ENCODE data around the gene RIBC2.

DNA sequence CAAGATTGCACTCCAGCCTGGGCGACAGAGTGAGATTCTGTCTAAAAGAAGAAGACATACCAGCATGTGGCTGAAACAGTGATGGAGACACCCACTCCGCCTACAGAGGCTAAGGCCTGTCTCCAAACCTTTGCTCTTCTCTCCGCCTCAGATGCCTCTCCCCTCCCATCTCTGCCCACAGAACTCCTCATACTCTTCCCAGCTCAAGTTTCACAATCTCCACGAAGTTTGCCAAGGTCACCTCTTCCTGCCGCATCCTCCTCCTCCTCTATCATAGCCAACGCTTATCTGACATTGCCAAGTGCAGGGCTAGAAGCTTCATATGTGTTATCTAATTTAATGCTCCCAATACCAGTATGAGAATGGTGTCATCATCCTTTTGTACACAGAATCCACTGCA lies 63.3 kb downstream of the RIBC2 start:
- TF ChIP-seq, protein P1, sequence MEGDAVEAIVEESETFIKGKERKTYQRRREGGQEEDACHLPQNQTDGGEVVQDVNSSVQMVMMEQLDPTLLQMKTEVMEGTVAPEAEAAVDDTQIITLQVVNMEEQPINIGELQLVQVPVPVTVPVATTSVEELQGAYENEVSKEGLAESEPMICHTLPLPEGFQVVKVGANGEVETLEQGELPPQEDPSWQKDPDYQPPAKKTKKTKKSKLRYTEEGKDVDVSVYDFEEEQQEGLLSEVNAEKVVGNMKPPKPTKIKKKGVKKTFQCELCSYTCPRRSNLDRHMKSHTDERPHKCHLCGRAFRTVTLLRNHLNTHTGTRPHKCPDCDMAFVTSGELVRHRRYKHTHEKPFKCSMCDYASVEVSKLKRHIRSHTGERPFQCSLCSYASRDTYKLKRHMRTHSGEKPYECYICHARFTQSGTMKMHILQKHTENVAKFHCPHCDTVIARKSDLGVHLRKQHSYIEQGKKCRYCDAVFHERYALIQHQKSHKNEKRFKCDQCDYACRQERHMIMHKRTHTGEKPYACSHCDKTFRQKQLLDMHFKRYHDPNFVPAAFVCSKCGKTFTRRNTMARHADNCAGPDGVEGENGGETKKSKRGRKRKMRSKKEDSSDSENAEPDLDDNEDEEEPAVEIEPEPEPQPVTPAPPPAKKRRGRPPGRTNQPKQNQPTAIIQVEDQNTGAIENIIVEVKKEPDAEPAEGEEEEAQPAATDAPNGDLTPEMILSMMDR (IDR thresholded peaks at IDR 0.05) = no peak
- TF ChIP-seq POLR2AphosphoS5 (IDR thresholded peaks at IDR 0.05) (no peak), POLR2A (IDR thresholded peaks at IDR 0.05) (no peak)
